Renal cortical epithelial cell (primary cell): ENCODE measurements around the gene WSB2. TPM values are rescaled to one million over a fixed set of nuclear protein-coding genes. Genes with fewer than 3 reads are reported as not detected.
A peak's percentile ranks its signal among the peaks of the same experiment; 100 is the strongest.
"Not testable (repeated sequence)": the region's sequence is repeated elsewhere in the genome, so short reads cannot be mapped to it uniquely, and the experiment has no call there.

Experiments used
- DNase-seq: peaks from one replicate; pipeline ENCODE4 v3.0.0-alpha.2; 2011; ENCODE audit warnings: low read depth
- total RNA-seq: library from RNA; depleted of rRNA; stranded (reverse); fragments of >200 nt; gene quantifications from 2 replicates; pipeline ENCODE4 v1.2.3, GENCODE V29; 2014

Gene WSB2
- total RNA-seq, 1 donor from 2014 or later = 82.6 TPM

GRCh38 chr12:118035190-118036041 is 25.6 kb downstream of the WSB2 start:
- no peak for DNase-seq

- peak; percentile 62 for DNase-seq
Observed at GRCh38 chr12:118034429-118035189, 26.4 kb downstream of the WSB2 start.

DNA sequence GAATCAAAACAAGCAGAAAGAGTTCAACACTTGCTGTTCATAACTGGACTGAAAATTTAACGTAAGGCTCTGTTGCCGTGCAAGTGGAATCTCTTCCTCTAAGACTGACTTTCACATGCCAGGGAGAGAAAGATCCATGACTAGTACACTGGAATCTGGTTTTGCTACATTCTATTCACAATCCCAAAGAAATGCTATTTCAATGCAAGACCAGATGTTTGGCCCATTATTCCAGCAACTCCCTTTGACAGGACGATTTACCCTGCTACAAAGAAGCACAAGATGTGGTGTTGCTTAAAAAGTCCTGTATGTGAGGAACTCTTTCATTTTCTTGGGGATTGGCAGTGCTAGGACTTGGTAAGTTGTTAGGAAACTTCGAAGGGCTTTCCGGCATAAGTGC is 27.1 kb downstream of the WSB2 start:
- no peak for DNase-seq

- DNase-seq = no peak
Observed at GRCh38 chr12:118033323-118033722, 27.7 kb downstream of the WSB2 start.

DNA sequence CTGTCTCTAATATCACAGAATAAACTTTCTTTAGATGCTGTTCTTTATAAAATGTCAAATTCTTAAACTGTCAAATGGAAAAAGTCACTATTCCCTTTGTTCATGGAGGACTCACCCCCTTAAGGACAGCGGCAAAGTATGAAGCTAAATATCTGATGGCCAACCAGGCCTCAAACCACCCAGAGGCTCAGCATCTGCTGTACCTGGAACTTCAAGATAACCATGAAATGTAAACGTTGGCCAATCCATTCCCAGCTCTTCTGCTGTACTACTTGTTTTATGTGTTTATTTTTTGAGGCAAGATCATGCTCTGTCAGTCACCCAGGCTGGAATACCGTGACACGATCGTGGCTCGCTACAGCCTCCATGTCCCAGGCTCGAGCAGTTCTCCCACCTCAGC is 28.8 kb downstream of the WSB2 start:
- DNase-seq = no peak

DNA sequence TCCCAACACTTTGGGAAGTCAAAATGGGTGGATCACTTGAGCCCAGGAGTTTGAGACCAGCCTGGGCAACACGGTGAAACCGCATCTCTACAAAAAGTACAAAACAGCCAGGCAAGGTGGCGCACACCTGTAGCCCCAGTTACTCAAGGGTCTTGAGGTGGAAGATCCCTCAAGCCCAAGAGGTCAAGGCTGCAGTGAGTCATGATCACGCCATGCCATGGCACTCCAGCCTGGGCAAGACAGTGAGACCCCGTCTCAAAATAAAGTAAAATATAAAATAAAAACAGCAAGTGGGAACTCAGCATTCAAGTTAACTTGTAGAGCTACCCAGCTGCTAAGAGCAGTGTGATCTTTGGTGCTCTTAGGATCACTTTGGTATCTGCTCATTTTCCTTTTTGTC is 31.8 kb downstream of the WSB2 start:
- no peak for DNase-seq

GRCh38 chr12:118025168-118025567 is 35.8 kb downstream of the WSB2 start:
- no peak for DNase-seq

- DNase-seq = no peak
Observed at GRCh38 chr12:118023301-118023860, 37.6 kb downstream of the WSB2 start.

GRCh38 chr12:118022728-118023109 is 38.3 kb downstream of the WSB2 start:
- DNase-seq = no peak

DNA sequence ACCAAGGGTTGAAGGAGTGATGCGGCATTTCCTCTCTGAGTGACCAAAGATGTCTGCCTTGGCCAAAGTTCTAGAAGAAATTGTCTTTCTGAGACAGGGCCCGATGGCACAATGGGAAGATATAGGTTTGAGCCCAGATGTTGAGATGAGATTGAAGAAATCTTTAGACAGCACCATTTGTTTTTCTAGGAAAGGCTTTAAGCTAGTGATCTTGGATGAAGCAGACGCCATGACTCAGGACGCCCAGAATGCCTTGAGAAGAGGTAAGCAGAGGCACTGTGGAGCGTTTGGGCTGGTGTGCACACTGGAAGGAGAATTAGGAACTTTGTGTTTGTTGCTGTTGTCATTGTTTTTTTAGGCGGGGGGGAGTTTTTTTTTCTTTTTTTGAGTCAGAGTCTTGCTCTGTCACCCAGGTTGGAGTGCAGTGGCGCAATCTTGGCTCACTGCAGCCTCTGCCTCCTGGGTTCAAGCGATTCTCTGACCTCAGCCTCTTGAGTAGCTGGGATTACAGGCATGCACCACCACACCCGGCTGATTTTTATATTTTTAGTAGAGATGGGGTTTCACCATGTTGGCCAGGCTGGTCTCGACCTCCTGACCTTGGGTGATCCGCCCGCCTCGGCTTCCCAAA is 38.8 kb downstream of the WSB2 start:
- DNase-seq = not testable (repeated sequence)

- no peak for DNase-seq
Observed at GRCh38 chr12:118020036-118020435, 40.9 kb downstream of the WSB2 start.

- no peak for DNase-seq
Observed at GRCh38 chr12:118017926-118018325, 43.1 kb downstream of the WSB2 start.

DNA sequence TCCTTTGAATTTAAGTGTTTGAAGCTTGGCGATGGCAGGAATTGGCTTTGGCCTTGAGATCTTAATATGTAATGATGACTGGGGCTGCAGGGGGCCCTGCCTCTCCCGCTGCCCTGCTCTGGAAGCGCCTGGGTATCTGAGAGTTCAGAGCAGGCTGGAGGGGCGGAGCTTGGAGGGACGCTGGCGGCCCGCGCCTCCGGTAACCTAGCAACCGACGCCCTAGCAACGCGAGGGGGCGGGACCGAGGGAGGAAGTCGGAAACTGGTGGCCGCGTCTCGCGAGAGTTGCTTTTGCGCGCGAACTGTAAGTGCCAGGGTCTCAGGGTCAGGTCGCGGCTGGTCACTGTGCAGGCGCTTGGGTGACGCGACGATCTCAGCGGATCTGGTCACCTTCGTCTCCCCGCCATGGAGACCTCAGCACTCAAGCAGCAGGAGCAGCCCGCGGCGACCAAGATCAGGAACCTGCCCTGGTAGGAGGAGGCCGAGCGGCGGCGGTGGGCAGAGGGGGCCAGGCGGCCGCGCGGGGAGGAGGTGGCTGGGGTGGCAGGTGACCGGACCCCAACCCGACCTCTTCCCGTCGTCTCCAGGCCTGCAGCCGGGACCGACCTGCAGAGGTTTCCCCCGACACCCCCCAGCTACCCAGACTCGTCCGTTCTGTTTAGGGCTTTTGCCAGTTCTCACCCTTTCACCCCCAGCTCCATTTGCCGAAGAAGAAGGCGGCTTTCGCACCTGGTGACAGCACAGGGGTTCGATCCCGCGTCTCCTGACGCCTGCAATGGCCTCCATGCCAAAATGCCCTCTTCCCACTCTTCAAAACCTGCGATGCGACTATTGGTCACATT is 44.3 kb downstream of the WSB2 start, which contains the start of gene RFC5:
Gene RFC5 (plus strand): TSS at position 280 of the 841 bp plus-strand sequence. CDS start 125 bp downstream, at position 405.
- peak; percentile 91 for DNase-seq

DNA sequence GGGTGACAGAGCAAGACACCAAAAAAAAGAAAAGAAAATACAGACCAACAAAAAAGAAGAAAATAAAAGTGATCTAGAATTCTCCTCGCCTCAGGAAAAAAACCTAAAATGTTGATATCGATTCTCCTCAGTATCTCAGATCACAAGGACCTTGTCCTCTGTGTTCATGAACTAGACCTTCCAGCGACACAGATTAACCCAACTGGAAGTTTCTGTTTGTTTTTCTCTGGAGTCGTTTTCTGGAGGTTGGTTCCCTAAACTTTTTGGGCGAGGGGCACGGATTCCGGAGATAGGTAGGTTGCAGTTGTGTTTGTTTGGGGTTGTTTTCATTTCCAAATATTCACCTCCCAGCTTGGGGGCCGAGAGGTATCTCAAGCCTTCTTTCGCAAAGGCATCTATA is 45.0 kb downstream of the WSB2 start:
- DNase-seq = no peak

DNA sequence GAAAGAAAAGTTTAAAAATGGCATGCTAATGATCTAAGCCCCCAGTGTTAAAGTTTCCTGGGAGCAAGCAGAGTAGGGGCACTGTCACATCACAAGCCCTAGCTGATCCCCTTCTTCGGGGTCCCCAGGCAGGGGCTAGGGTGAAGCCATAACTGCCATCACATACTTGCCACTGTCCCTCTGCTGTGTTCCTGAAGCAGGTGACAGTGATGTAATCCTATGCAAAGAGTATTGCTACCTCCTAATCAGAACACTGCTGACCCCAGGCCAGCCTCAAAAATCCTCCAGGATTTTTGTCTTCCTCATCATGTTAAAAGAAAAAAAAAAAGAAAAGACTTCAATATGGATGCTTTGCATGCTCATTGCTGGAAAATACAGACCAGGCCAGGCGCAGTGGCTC is 45.7 kb downstream of the WSB2 start:
- no peak for DNase-seq

GRCh38 chr12:118013283-118013682 is 47.7 kb downstream of the WSB2 start:
- DNase-seq = no peak

DNA sequence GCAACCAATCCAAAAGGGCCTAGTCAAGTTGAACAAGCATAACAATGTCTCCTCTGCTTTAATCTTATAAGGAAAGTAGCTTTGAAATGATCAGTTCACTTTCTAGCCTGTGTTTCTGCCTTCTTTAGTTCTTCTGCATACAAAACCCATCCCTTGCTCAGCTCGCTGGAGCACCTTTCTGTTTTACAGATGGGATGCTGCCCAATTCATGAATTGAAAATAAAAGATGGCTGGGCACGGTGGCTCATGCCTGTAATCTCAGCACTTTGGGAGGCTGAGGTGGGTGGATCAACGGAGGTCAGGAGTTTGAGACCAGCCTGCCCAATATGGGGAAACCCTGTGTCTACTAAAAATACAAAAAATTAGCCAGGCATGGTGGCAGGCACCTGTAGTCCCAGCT is 49.0 kb downstream of the WSB2 start:
- no peak for DNase-seq

DNA sequence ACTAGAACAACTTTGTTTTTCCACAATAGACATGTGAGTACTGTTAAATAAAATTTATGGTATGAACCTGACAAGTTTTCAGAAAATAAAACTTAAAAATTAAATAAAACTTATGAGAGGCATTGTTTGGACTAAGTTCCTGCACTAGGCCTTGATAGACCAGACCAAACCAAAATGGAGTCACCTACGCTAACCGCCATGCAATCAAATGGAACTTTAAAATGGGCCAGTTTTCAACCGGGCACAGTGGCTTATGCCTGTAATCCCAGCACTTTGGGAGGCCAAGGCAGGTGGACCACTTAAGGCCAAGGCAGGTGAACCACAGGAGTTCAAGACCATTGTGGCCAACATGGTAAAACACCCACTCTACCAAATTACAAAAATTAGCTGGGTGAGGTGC is 49.6 kb downstream of the WSB2 start:
- DNase-seq = no peak

DNA sequence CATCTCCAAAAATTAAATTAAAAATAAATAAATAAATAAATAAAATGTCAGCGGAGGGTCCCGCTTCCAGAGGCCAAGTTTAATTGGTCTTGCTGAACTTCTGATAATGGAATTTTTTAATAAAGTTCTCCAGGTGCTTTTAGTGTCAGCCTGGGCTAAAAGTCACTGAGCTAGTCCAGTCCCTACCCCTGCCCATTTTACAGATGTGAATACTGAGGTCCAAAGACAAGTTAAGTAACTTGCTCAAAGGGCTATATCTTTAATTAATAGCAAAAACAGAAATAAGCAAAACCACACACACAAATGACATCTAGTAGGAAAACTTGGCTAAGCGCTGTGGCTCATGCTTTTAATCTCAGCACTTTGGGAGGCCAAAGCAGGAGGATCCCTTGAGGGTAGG is 50.1 kb downstream of the WSB2 start:
- DNase-seq = no peak

DNA sequence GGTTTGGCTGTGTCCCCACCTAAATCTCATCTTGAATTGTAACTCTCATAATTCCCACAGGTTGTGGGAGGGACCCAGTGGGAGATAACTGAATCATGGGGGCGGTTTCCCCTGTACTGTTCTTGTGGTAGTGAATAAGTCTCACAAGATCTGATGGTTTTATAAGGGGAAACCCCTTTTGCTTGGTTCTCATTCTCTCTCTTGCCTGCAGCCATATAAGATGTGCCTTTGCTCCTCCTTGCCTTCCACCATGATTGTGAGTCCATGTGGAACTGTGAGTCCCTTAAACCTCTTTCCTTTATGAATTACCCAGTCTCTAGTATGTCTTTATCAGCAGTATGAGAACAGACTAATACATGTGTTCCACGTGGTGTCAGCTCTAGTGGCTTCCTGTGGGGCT is 61.2 kb downstream of the WSB2 start:
- DNase-seq = not testable (repeated sequence)

DNA sequence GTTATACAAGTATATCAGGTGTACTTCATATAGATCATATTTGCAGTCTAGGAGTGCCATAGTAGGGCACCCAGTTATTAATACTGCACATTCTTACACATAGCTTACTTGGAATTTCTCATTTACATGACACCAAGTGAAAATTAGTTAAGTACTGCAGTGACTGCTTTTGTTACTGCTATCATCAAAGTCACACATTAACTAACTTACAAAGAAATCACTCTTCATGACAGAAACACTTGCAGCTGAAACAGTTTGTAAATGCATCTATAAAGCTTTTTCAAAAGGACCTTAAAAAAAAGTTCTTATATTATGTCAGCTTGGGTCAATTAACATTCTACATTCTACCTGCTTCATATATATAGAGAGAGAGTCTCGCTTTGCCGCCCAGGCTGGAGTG is 62.3 kb downstream of the WSB2 start:
- DNase-seq = peak; percentile 67
